ENCODE data around the gene CFAP92.
A peak's percentile ranks its signal among the peaks of the same experiment; 100 is the strongest.

CFAP92 gene

GRCh38 chr3:128993461-128994172 is at the start of gene CFAP92:
Gene CFAP92, minus strand, starts transcription at chr3:128994076. Its CDS starts 772 bp downstream, at chr3:128993304.
- peak; percentile 63 for DNase-seq

DNA sequence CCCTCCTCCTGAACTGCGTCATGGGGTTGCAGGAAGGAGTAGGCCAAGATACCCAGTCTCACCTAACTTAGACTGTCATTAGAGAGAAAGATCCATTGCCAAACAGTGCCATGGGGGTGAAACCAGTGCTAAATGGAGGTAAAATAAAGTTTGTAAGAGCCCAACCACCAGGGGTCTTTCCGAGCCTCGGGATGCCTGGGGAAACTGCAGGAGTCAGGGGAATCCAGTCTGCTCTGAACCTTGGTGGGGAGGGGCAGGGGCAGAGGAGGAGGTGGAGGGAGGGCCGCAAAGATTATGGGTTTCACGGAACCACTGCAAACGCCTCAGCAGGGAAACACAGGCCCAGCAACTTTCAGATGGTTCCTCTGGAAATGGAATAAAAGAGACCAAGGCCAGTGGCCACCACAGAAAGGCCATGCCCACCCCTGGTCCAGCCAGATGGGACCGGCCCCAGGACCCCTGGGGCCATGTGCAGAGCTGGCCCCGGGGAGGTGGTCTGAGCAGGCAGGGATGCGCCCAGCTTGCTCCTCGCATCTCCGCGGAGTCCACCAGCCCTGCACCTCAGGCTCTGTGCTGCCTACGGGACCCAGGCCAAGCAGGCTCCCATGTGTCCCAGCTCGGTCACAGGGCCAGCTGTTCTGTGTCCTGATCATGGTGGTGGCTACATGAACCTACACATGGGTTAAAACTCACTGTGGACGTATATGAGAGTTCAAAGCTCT is 46.9 kb upstream of the CFAP92 start:
- DNase-seq: no peak

DNA sequence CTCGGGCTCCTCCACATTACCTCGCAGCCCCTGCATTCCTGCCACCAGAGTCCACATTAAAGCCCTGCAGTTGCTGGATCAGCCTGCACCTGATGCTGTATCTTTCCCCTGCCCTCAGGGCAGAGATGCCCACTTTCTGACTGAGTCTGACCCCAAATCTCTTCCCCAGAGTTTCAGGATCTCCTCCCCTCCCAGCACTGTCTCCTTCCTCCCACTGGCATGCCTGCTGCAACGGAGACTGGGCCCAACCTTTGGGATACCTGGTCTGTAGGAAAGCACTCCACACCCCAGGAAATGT is 46.1 kb upstream of the CFAP92 start:
- no peak for DNase-seq

DNA sequence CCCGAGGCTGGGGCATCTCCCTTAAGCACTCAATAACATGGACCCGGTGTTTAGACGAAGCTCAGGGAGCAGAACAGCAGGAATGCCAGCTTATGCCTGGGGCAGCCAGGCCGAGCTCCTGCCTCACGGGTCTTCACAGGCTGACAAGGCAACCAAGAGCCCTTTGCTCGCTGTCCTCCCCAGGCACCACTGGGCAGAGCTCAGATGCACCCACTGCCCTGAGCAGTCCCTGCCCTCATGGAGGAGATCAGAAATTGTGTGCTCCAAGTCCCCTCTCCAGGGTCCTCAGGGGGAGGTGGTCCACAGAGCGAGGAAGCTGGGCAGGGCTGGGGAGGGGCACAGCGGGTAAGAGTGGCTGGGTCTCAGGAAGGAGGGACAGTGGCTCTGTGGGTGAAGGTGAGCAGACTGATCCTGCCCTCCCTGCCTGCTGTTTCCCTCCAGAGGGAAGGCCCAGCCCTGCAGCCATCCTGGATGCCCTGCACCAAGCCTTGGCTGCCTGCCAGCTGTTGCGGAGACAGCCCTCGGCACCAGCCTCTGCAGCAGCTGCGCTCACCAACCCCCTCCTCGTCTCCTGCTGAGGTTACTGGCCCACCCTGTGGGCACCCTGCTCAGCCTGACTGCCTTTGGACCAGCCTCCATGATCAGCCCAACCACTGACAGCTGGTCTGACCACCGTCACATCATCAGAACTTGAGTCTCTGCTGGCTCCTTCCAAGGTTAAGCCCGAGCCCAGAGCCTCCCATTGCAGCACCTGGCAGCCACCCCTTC is 45.6 kb upstream of the CFAP92 start:
- DNase-seq: peak; percentile 83

DNA sequence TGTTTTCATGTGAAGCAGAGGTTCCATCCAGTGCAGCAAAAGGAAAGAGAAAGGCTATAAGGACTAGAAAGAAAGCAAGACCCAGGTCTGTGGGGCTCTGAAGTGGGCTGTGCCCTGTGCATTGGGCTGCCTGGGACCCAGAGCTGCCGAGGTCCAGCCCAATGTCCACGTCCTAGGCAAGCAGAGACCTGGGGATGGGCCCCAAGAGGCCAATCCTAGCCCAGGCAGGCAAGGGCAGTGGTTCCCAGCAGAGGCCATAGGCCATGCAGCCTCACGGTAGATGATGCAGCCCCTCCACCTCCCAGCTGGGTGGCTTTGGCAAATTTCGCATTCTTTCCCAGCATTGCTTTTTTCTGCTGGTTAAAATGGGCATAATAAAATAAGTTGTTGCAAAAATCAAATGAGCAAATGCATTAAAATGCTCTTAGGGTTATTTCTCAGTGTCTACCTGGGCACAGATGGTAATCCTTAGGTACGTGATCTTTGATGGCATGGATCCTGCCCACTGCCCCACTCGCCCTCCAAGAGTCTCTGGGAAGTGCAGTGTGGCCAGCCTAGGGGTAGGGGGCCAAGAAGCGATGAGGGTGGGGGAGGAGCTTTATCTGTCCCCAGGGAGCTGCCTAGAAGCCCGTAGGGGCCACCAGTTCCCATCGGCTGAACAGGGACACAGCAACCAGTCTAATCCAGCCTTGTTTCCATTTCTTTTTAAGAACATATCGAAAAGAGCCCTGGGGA is 44.4 kb upstream of the CFAP92 start:
- DNase-seq: no peak

DNA sequence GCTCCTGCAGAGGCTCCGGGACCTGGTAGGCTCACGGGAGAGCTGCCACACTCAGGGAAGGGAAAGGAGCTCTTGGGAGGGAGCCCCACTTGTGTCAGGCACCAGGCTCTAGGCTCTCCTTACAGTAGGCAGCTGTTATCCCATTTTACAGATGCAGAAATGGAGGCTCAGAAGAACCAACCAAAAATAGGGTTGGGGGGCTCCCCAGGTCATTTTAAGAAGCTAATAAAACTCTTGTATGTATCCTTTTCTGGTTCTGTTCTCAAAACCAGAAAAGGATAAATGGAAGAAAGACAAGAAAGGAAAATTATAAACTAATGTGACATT is 43.2 kb upstream of the CFAP92 start:
- no peak for DNase-seq

GRCh38 chr3:129036222-129037092 is 42.6 kb upstream of the CFAP92 start:
- no peak for DNase-seq

DNA sequence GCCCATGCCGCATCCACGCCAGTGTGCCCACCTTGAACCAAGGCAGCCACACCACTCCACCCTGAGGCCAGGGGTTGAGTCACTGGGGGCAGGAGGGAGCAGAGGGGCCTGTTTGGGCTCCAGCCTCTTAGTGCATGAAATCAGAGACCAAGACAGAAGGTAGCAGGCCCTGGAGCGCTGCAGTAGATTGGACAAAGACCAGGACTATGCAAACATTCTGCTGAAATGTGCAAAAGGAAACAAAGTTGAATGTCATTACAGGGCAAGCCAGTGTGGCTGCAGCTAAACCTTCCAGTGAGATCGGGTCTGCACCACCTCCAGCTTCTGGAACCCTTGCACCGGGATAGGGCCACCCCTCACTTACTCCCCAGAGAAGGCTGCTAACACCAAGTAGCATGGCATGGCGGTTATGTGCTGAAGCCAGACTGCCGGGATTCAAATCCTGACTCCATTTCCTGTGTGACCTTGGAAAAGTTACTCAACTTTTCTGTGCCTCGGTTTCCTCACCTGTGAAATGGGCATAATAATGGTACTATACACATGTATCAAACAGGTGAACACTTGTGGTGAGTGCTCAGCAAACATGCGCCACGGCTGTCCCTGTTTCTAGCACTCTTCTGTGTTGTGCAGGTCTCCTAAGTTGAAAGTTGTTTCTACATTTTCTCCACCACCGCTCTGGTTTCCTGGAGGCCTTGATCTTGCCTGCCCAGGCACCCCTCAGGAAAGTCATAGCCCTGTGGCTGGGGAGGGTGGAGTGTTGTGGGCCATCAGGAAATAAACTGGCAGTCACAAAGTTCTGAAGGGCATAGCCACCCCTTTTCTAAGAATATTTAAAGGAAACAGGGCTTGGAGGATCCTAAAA is 41.7 kb upstream of the CFAP92 start:
- no peak for DNase-seq

DNA sequence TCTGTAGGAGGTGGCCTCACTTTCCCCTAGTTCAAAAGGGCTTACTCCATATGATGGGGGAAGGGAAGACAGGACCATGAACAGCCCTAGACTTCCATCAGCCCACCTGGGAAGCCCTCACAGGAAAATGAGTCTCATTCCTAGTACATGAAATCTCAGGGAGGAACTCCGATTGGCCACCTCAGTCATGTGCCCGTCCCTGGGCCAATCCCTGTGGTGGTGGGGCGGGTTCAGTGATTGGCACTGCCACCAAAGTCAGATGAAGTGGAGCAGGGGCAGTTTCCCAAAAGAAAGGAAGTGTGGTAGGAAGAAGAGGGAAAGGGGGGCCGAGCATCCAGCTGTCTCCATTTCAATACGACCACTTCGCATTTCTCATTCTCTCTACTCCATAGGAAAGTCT is 40.8 kb upstream of the CFAP92 start:
- DNase-seq: no peak

DNA sequence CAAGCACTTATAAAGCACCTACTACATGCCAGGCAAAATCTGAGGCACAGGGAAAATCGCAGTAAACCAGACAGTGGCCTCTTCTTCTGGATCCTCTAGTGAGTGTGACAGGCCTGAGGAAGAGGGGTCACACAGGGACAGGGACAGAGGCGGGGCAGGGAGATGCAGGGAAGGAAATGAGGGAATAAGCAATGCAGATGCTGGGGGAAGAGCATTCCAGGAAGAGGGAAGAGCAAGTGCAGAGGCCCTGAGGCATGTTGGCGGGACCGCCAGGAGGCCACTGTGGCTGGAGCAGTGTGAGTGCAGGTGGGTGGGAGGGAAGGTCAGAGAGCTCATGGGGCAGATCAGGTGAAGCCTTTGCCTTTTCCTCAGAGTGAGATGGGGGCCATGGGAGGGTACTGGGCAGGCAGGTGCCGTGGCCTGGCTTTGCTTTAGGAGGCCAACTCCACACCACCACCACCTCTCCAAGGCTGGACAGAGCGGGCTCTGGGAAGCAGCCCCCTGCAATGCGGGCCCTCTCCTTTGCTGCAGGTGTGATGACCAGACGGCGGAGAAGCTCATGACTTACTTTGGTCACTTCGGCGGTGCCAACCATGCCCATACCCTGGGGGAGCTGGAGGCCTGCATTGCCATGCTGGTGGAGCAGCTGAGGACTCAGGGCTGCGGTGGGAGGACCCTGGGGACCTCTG is 39.9 kb upstream of the CFAP92 start:
- no peak for DNase-seq

- DNase-seq: no peak
Observed at GRCh38 chr3:129033151-129033550, 39.3 kb upstream of the CFAP92 start.

DNA sequence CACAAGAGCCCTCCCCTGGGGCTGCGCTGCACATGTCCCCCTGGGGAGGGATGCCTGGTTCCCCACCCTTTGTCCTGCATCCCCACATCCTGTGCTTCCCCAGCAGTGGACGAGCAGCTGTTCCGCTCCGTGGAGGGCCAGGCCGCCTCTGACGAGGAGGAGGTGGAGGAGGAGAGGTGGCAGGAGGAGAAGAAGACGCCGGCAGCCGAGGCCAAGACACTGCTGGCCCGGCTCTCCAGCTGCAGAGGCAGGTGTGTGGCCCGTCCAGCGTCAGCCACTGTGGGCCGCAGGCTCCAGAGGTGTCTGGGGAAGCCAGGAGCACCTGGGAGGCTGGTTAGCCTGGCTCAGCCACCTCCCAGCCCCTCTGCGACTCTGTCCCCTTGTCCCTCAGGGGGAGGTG is 38.8 kb upstream of the CFAP92 start:
- no peak for DNase-seq

DNA sequence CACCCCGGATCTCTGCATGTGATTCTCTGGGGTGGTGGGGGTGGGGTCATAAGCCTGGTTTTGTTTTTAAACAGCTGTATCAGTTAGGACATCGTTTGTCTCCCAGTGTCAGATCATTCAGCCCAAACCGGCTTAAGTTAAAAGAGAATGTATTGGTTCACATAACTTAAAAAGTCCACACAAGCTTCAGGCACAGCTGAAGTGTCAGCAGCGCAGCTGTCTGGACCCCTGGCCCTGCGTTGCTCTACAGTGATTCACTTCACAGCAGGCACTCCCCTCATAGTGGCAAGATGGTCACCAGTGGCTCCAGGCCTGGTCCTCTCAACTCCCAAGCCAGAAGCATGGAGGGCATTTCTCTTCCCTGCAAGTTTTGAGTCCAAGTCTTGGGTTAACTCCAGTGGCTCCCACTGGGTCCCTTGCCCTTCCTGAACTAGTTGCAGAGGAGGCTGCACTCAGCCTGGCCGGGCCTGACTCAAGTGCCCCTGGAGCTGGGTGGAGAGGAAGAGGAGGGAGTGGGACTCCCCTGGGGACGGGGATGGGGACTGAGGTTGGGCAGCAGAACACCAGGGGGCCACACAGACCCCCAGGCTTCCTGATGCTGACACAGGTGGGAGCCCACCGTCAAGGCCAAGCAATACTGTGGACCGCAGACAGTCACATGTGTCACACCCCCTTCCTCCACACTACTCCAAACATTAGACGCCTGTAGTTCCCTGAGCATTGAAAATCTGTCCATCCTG is 37.8 kb upstream of the CFAP92 start:
- DNase-seq: no peak

- DNase-seq: no peak
Observed at GRCh38 chr3:129030611-129031010, 36.7 kb upstream of the CFAP92 start.

DNA sequence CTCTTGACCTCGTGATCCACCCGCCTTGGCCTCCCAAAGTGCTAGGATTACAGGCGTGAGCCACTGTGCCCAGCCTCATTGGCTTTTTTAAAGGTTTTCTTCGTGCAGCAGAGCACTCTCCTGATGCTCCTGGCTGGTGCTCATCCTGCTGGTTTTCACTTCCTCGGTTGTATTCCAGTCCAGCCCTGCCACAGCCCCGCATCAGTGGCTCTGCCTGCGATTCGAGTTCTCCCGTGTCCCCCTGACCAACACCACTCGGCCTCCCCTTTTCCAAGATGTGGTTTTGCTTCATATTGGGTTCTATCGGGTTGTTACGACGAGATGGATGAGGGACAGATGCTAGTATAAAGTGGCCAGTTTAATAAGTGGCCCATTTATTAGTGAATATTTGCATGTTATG is 35.0 kb upstream of the CFAP92 start:
- no peak for DNase-seq

DNA sequence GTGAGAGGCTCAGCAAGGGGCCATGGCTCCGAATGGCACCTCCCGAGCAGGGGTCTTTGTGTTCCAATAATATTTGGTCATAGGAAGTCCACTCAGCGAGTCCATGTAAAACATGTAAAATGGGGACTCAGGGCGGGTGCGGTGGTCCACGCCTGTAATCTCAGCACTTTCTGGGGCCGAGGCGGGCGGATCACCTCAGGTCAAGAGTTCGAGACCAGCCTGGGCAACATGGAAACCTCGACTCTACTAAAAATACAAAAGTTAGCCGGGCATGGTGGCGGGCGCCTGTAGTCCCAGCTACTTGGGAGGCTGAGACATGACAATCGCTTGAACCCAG is 33.6 kb upstream of the CFAP92 start:
- no peak for DNase-seq

GRCh38 chr3:129026728-129027543 is 33.1 kb upstream of the CFAP92 start:
- no peak for DNase-seq

GRCh38 chr3:129025691-129026435 is 32.0 kb upstream of the CFAP92 start:
- DNase-seq: no peak

DNA sequence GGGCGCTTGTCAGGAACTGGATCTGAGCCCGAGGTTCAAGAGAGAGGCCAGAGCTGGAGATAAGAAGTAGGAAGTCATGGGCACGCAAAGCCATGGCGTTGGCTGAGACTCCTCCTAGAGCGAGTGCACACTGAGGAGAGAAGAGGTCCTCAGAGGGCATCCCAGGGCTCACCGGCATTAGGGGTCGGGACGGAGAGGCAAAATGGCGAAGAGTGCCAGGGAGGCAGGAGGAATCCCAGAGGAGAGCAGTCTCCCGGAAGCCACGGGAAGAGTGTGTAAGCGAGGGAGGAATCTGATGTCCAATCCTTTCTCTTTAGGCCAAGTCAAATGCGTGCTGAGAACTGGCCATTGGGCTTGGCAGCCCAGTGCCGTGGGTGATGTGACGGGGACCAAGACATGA is 31.2 kb upstream of the CFAP92 start:
- no peak for DNase-seq

Data from NCI-H510A (cell line).